ENCODE results near the gene RC3H2.

The RC3H2 gene, protein sequence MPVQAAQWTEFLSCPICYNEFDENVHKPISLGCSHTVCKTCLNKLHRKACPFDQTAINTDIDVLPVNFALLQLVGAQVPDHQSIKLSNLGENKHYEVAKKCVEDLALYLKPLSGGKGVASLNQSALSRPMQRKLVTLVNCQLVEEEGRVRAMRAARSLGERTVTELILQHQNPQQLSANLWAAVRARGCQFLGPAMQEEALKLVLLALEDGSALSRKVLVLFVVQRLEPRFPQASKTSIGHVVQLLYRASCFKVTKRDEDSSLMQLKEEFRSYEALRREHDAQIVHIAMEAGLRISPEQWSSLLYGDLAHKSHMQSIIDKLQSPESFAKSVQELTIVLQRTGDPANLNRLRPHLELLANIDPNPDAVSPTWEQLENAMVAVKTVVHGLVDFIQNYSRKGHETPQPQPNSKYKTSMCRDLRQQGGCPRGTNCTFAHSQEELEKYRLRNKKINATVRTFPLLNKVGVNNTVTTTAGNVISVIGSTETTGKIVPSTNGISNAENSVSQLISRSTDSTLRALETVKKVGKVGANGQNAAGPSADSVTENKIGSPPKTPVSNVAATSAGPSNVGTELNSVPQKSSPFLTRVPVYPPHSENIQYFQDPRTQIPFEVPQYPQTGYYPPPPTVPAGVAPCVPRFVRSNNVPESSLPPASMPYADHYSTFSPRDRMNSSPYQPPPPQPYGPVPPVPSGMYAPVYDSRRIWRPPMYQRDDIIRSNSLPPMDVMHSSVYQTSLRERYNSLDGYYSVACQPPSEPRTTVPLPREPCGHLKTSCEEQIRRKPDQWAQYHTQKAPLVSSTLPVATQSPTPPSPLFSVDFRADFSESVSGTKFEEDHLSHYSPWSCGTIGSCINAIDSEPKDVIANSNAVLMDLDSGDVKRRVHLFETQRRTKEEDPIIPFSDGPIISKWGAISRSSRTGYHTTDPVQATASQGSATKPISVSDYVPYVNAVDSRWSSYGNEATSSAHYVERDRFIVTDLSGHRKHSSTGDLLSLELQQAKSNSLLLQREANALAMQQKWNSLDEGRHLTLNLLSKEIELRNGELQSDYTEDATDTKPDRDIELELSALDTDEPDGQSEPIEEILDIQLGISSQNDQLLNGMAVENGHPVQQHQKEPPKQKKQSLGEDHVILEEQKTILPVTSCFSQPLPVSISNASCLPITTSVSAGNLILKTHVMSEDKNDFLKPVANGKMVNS

DNA sequence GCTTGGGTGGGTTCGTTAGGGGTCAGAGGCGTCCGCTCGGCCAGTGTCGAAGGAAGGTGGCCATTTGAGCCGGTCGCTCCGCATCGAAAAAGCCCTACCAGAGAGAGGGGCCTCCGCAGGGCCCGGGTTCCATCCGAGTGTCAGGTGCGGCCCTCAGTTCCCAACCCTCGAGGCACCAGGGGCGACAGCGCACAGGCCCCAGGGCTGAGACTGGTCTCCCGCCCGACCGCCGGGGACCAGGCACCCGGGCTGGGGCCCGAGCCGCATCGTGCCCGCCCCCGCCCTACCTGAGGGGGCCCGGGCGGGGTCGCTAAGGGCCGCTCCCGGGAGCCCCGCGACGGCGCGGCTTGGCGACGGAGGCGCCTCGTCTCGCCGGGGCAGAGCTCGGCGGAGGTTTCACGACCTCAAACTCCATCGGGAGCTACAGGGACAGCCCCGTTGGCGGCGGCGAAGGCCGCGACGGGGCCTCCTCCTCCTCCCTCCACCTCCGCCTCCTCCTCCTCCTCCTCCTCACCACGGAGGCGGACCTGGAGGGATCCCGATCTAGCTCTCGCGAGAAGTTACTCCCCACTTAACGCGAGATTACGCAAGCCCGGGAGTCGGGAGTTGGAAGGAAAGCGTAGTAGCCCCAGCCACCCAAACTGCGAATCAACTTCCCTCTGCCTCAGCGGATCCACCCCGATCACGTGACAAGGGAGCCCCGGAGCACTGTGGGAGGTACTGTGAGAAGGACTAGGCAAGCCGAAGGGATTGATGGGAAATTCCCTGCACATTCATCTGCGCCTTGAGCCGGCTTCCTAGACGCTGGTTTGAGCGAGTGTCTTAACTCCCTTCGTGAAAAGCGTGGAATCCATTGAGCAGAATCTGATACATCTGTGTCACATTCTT lies at the start of gene RC3H2:
TSS of gene RC3H2 (minus strand) at position 537 of the 888 bp plus-strand sequence. CDS start 7,850 bp downstream, outside the sequence.
- Mint-ChIP-seq H3K4me3 (peak within 1 kb of the TSS; percentile 86), H3K4me1 (ENCODE audit: low read depth) (peaks cover 7% of the 10 kb centered on the region), H3K27ac (peak within 1 kb of the TSS; percentile 87), H3K9me3 (no peaks in the 10 kb centered on the region), H3K36me3 (ENCODE audit: low read depth) (peaks cover 35% of the 10 kb centered on the region), H3K27me3 (no peaks in the 10 kb centered on the region)
- intact Hi-C loops (cut with micrococcal nuclease) = loop anchor here (1.0 to 5.0 kb wide), 5 partner anchors 8 to 813 kb away; partner anchors contain the start of genes RABGAP1, TTLL11, ZBTB26 and ZBTB6

DNA sequence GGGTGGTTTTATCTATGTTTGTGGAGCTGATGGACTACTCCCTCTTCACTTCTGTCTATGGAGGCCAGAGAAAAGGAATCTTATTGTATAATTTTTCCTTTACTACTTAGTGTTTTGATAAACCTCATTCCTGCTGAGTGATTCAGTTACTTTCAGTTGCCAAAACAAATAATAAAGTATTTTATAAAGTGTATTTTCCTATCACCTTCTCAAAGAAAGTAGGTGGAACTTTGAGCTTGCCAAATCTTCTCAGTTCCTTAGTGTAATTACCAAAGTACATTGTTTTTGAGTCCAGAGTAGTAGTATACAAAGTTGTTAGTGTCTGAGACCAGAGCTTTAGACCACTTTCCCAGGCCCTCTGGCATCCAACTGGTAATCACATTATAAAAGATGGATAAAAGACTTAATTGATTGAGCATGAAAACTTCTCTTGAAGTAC lies 49.1 kb upstream of the RC3H2 start:
- Mint-ChIP-seq H3K4me3 (no peak overlapping the region), H3K27me3 (no peaks in the 10 kb centered on the region), H3K9me3 (no peaks in the 10 kb centered on the region), H3K36me3 (ENCODE audit: low read depth) (peaks cover 22% of the 10 kb centered on the region), H3K27ac (peak overlapping the region; percentile 65), H3K4me1 (ENCODE audit: low read depth) (peaks cover 48% of the 10 kb centered on the region)
- intact Hi-C loops (cut with micrococcal nuclease) = no loop called here

DNA sequence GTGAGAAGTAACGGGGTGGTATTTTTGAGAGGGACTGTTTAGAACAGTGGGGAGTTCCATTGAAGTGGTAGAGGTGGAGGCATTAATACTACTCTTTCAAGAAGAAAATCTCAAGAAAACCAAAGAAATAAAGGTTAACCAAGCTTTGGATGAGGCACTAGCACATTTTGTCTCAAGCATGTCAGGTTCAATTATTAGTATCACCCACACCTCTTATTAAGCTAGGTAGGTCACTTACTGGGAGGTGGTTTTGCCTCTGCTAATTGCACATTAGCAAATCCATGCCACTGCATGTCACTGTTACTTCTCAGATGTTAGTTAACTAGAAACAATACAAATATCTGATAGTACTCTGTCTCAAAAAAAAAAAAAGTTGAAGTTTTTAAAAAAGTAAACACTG lies 45.9 kb upstream of the RC3H2 start:
- peaks cover 19% of the 10 kb centered on the region for H3K36me3 Mint-ChIP-seq (ENCODE audit: low read depth)
- no peak overlapping the region for H3K4me3 Mint-ChIP-seq
- no peaks in the 10 kb centered on the region for H3K27me3 Mint-ChIP-seq
- intact Hi-C loops (cut with micrococcal nuclease) = no loop called here
- no peaks in the 10 kb centered on the region for H3K9me3 Mint-ChIP-seq
- no peak overlapping the region for H3K27ac Mint-ChIP-seq
- peaks cover 54% of the 10 kb centered on the region for H3K4me1 Mint-ChIP-seq (ENCODE audit: low read depth)

DNA sequence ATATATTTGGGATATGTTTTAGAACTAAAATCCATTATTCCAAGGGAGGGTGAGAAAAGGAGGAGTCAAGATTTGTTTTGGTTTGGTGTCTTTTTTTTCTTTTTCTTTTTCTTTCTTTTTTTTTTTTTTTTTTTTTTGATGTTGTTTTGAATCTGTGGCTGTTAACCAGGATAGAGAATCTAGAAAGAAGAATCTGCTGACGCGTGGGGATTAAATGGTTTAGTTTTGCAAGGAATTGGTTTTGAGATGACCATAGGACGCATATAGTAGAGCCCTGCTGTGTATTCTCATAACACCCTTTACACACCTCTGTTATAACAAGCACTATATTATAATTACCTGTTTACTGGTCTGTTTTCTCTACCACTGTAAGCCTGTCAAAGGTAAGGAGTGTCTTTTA lies 45.1 kb upstream of the RC3H2 start:
- H3K27ac Mint-ChIP-seq = no peak overlapping the region
- H3K4me1 Mint-ChIP-seq (ENCODE audit: low read depth) = peaks cover 54% of the 10 kb centered on the region
- intact Hi-C loops (cut with micrococcal nuclease) = no loop called here
- no peaks in the 10 kb centered on the region for H3K27me3 Mint-ChIP-seq
- no peaks in the 10 kb centered on the region for H3K9me3 Mint-ChIP-seq
- no peak overlapping the region for H3K4me3 Mint-ChIP-seq
- H3K36me3 Mint-ChIP-seq (ENCODE audit: low read depth) = peaks cover 27% of the 10 kb centered on the region

DNA sequence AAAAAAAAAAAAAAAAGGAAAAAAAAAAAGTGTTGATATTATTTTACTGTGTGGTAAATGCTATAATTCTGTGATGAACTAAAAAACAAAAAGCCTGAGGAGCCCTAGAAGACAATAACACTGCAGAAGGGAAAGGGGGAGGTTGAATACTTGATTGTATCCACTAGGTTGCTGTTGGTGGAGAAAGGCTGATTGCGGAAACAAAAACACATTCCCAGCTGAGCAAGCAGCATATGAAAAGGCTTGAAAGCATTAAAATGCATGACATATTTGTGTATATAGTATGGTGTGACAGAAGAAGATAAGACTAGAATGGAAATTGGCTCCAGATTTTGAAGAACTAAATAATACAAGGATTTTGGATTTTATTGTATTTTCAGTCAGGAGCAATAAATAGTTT lies 44.5 kb upstream of the RC3H2 start:
- Mint-ChIP-seq H3K36me3 (ENCODE audit: low read depth) (peaks cover 30% of the 10 kb centered on the region), H3K4me3 (no peak overlapping the region), H3K4me1 (ENCODE audit: low read depth) (peaks cover 51% of the 10 kb centered on the region), H3K27ac (no peak overlapping the region), H3K27me3 (no peaks in the 10 kb centered on the region), H3K9me3 (no peaks in the 10 kb centered on the region)
- intact Hi-C loops (cut with micrococcal nuclease) = no loop called here

DNA sequence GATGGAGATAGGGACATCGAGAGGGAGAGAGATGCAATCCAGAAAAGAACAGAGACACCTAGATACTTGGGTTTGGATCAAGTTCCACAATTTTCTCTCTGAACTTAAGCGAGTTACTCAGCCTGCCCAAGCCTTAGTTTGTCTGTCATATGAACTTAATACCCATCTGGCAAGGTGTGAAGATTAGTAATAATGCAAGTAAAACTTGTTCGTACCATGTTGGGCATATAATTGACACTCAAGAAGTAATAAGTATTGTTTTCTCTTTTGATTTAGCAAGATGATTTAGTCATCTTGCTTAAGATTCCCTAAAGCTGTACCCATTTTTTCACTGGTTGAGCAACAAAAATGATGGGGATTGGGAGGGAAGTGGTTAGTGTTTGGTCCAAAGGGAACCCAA lies 43.2 kb upstream of the RC3H2 start:
- intact Hi-C loops (cut with micrococcal nuclease) = no loop called here
- H3K4me1 Mint-ChIP-seq (ENCODE audit: low read depth) = peaks cover 50% of the 10 kb centered on the region

DNA sequence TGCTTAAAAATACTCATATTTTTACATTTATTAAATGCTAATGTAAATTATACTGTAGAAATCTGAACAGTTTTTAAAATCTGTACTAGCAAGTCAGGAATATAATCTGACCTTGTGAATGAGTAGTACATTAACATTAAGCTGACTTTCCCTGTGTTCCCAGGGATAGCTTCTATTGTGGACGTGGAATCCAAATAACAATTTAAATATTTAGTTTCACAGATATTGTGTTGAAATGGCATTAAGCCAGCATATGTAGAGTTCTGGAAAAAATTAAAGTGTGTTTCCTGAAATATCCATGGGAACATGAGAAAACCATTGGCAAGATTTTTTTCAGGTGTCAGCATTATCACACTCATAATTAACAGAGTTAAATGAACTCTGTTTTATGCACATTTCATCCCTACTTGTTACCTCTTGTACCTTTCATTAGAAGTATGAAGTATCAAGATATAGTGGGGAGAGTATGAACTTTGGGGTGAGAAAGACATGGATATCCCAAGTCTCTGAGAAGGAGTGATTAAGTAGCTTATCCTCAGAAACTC lies 41.4 kb upstream of the RC3H2 start:
- Mint-ChIP-seq H3K27ac (no peak overlapping the region), H3K36me3 (ENCODE audit: low read depth) (peaks cover 45% of the 10 kb centered on the region), H3K4me1 (ENCODE audit: low read depth) (peaks cover 64% of the 10 kb centered on the region), H3K4me3 (no peak overlapping the region), H3K27me3 (no peaks in the 10 kb centered on the region), H3K9me3 (no peaks in the 10 kb centered on the region)
- intact Hi-C loops (cut with micrococcal nuclease) = no loop called here

More for the DNA sequence above, 43.2 kb upstream of the RC3H2 start:
- Mint-ChIP-seq H3K9me3 (no peaks in the 10 kb centered on the region), H3K36me3 (ENCODE audit: low read depth) (peaks cover 37% of the 10 kb centered on the region), H3K27ac (no peak overlapping the region), H3K4me3 (no peak overlapping the region), H3K27me3 (no peaks in the 10 kb centered on the region)

DNA sequence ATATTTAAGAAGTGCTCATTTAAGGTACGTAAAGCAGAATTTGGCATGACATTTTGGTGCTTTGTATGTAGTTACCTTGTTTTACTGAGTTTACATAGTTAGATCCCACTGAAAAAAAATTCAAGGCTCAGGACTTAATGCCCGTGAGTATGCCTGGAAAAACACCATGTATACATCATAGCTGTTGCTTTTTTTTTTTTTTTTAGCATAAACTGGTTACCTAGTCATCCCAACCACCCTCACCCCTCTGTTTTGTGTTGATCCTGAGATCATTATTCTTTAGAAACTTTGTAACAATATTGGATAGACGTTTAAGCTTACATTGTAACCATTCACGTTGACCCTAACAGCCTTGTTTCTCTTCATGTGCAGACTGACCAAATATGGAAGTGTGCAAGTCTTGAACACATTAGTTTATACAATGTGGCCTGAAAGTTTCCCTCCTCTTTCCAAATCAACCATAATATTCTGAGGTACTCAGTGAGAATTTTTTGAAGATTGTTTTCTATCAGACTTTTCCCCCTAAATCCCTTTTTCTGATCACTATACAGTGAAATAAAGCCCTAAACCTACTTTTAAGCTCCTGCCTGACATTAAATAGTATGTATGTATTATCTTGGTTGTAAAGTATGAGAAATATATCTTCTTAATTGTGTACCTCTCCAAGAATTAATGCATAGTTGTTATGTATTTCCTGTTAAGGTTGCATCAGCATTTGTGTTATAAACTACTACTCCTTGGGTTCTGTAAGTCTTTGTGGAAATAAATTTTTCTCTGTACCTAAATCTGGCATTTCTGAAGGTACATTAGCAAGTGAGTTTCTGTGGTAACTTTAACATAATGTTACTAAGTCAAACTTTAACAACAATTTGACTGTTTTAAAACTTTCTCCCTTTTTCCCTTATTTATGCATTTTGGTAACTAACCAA lies 40.1 kb upstream of the RC3H2 start:
- intact Hi-C loops (cut with micrococcal nuclease) = no loop called here
- Mint-ChIP-seq H3K36me3 (ENCODE audit: low read depth) (peaks cover 50% of the 10 kb centered on the region), H3K4me1 (ENCODE audit: low read depth) (peaks cover 64% of the 10 kb centered on the region), H3K27me3 (no peaks in the 10 kb centered on the region), H3K27ac (no peak overlapping the region), H3K9me3 (no peaks in the 10 kb centered on the region), H3K4me3 (no peak overlapping the region)

DNA sequence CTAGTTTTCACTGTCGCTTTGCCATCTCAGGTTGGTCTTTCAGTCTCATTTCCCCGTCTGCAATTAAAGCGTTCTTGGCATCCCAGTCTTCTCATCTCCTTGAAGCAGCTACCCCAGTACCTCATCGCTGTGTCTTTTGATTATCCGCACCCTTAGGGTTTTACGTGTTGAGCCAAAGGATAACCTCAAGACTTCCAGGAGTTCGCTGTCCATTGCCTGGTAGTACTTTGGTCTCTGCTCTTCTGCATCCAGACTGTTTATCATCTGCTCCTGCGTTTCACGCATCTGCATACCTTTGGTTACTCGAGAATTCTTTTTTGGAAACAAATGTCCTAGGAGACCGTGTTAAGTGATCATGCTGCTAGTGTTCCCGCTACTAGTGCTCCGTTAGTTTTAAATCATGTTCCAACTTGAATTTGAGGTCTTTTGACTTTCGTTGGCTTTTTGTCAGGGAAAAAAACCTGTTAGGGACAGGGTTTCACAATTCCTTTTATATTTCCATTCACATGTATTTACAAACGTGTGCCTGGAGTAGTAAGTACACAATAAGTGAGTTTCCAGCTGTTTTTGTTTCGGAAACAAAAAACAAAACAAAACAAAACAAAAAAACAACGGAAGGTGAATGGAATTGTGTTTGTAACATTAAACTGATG lies 36.5 kb upstream of the RC3H2 start:
- H3K36me3 Mint-ChIP-seq (ENCODE audit: low read depth) = peaks cover 48% of the 10 kb centered on the region
- H3K9me3 Mint-ChIP-seq = no peaks in the 10 kb centered on the region
- intact Hi-C loops (cut with micrococcal nuclease) = loop anchor here (1.0 to 2.0 kb wide), 2 partner anchors 10 to 37 kb away; partner anchors contain the start of genes RC3H2 and ZBTB26
- peaks cover 67% of the 10 kb centered on the region for H3K4me1 Mint-ChIP-seq (ENCODE audit: low read depth)
- no peaks in the 10 kb centered on the region for H3K27me3 Mint-ChIP-seq
- H3K27ac Mint-ChIP-seq = peak overlapping the region; percentile 95
- H3K4me3 Mint-ChIP-seq = peak overlapping the region; percentile 97

DNA sequence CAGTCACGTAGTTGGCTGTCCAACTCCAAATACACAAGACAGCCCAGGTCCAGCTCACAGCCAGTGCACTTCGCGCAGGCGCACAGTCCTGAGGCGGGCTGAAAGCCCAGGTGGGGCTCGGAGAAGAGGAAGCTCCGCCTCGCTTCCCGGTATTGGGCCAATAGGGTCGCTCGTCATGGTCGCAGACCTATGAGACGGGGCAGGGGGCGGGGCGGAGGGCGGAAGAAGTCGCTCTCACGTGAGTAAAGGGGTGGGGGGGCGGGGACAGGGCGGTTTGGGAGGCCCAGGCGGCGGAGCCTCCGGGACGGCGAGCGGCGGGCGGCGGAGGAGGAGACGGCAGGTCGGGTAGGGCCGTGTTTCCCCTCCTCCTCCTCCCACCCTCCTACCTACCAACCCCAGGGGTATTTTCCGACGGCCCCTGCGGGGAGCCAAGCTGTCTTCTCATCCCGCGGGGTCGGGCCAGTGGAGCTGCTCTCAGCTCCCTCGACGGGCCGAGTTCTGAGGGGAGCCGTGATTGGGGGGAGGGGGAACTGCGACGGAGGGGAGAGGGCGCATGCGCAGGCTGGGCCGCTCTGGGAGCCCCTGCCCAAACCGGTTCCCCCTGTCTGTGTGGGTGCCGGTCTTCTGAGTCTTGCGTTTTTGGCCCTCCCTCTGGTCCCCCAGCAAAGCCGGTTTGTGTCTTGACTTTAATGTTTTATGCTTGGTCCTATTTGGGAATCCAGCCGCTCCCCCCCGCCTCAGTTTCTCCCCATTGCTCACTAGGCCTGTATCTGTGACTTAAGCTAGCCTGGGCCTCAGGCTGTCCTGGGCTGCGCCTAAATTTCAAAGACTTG lies 35.8 kb upstream of the RC3H2 start, which contains the start of gene RABGAP1:
TSS of gene RABGAP1 (plus strand) at position 272 of the 833 bp plus-strand sequence. CDS start 16,040 bp downstream, outside the sequence.
- peak within 1 kb of the TSS; percentile 95 for H3K27ac Mint-ChIP-seq
- peaks cover 55% of the 10 kb centered on the region for H3K36me3 Mint-ChIP-seq (ENCODE audit: low read depth)
- no peaks in the 10 kb centered on the region for H3K27me3 Mint-ChIP-seq
- peak within 1 kb of the TSS; percentile 97 for H3K4me3 Mint-ChIP-seq
- H3K4me1 Mint-ChIP-seq (ENCODE audit: low read depth) = peaks cover 66% of the 10 kb centered on the region
- intact Hi-C loops (cut with micrococcal nuclease) = loop anchor here (1.0 to 2.0 kb wide), 2 partner anchors 10 to 36 kb away; partner anchors contain the start of genes RC3H2 and ZBTB26
- no peaks in the 10 kb centered on the region for H3K9me3 Mint-ChIP-seq

DNA sequence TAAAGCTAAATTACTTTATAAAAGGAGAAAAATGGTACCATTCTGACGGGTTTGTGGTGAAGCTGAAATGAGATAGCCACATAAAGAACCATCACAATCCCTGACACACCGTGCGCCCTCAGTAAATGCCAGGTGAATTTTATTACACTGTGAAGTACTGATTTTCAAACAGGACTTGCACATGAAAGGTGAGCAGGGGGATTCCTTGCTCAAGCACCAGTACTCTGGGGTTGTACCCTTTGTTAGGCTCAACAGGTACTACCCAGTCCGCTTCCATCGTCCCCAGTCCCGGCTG lies 35.2 kb upstream of the RC3H2 start:
- intact Hi-C loops (cut with micrococcal nuclease) = loop anchor here (2.0 kb wide), 1 partner anchor 36 kb away; the partner anchor contains the start of gene RC3H2
- Mint-ChIP-seq H3K27ac (peak overlapping the region; percentile 95), H3K4me1 (ENCODE audit: low read depth) (peaks cover 60% of the 10 kb centered on the region), H3K4me3 (peak overlapping the region; percentile 97), H3K36me3 (ENCODE audit: low read depth) (peaks cover 55% of the 10 kb centered on the region), H3K9me3 (no peaks in the 10 kb centered on the region), H3K27me3 (no peaks in the 10 kb centered on the region)

All from dendritic cell treated with granulocyte-macrophage colony-stimulating factor and Interleukin-4, amounts not matched to agents 40 ng/mL and 50 ng/mL, for 4 days (primary cell).